Measurements from ENCODE around the gene MS4A18.

- no peak for TF ChIP-seq CTCF (IDR thresholded peaks at IDR 0.05; ENCODE audit: low read depth, low read length)
- TF ChIP-seq POLR2A (IDR thresholded peaks at IDR 0.05; ENCODE audit: extremely low read depth, insufficient read length): no peak
These were observed 40.4 kb downstream of the MS4A18 start for GRCh38 chr11:60764879-60765278.
